Brain microvascular endothelial cell (primary cell): ENCODE data around the gene FECH.

Experiments
- DNase-seq: peaks from one replicate; pipeline ENCODE4 v3.0.0-alpha.2; 2020
- H3K27ac ChIP-seq: fragments of 250-450 bp; sonication (Bioruptor Pico); 2 replicates; pipeline ENCODE4 v1.5.1; 2020; ENCODE audit warnings: mild to moderate bottlenecking, moderate library complexity
- H3K27me3 ChIP-seq: fragments of 250-450 bp; sonication (Bioruptor Pico); replicated peaks from 2 replicates; pipeline ENCODE4 v1.5.1; 2020; ENCODE audit warnings: mild to moderate bottlenecking
- H3K36me3 ChIP-seq: fragments of 250-450 bp; sonication (Bioruptor Pico); replicated peaks from 2 replicates; pipeline ENCODE4 v1.5.1; 2020; ENCODE audit warnings: mild to moderate bottlenecking
- H3K4me3 ChIP-seq: 2 replicates; pipeline ENCODE4 v1.5.1; 2011; ENCODE audit warnings: low read depth, mild to moderate bottlenecking, control low read depth, low read length, moderate library complexity
- CTCF ChIP-seq: IDR thresholded peaks from 2 replicates; pipeline ENCODE4 v1.5.1; 2011; ENCODE audit warnings: low read depth, mild to moderate bottlenecking, moderate library complexity, low read length, control low read depth, inconsistent platforms; ENCODE audit errors: missing control alignments
- in situ Hi-C: cut with HindIII; loops from 2 replicates; pipeline ENCODE4 v1.10.0; 2017; ENCODE audit warnings: low sequenced_read_pairs, low pct_ligation_motif_present

FECH gene

GRCh38 chr18:57586251-57587049 lies at the start of gene FECH:
Gene FECH (minus strand): TSS chr18:57586702. CDS start chr18:57586620, 82 bp downstream.
- H3K36me3 ChIP-seq = no peaks in the 10 kb centered on the region
- in situ Hi-C loops = no loop called here
- peak; percentile 28 for DNase-seq
- no peaks in the 10 kb centered on the region for H3K27me3 ChIP-seq
- H3K4me3 ChIP-seq = peak within 1 kb of the TSS; percentile 75
- peak within 1 kb of the TSS; percentile 48 for H3K27ac ChIP-seq
- TF ChIP-seq CTCF = no peak

GRCh38 chr18:57635003-57635822 lies 48.7 kb upstream of the FECH start:
- DNase-seq = no peak
- TF ChIP-seq CTCF = no peak
- no peak overlapping the region for H3K27ac ChIP-seq
- H3K4me3 ChIP-seq = no peak overlapping the region
- H3K27me3 ChIP-seq = no peaks in the 10 kb centered on the region
- no peaks in the 10 kb centered on the region for H3K36me3 ChIP-seq
- in situ Hi-C loops = no loop called here

- in situ Hi-C loops = no loop called here
- Histone ChIP-seq H3K4me3 (no peak overlapping the region), H3K27ac (no peak overlapping the region), H3K27me3 (no peaks in the 10 kb centered on the region), H3K36me3 (no peaks in the 10 kb centered on the region)
- no peak for TF ChIP-seq CTCF
- DNase-seq = no peak
Measured at GRCh38 chr18:57631697-57632096, 45.2 kb upstream of the FECH start.

- in situ Hi-C loops = no loop called here
- H3K4me3 ChIP-seq = peak overlapping the region; percentile 72
- H3K27me3 ChIP-seq = no peaks in the 10 kb centered on the region
- no peaks in the 10 kb centered on the region for H3K36me3 ChIP-seq
- DNase-seq = no peak
- peak overlapping the region; percentile 74 for H3K27ac ChIP-seq
- TF ChIP-seq CTCF = no peak
Measured at GRCh38 chr18:57630754-57631595, 44.5 kb upstream of the FECH start.

- Histone ChIP-seq H3K27me3 (no peaks in the 10 kb centered on the region), H3K27ac (peak overlapping the region; percentile 74), H3K36me3 (no peaks in the 10 kb centered on the region), H3K4me3 (peak overlapping the region; percentile 72)
- peak; percentile 97 for DNase-seq
- in situ Hi-C loops = no loop called here
- TF ChIP-seq CTCF = peak; percentile 81
Measured at GRCh38 chr18:57630002-57630753, 43.7 kb upstream of the FECH start.
